ENCODE results near the gene TMEM175. TPM values are rescaled to one million over a fixed set of nuclear protein-coding genes. Genes with fewer than 3 reads are reported as not detected.

The TMEM175 gene
- total RNA-seq, 1 donor from 2014 or later: 16.0 TPM

DNA sequence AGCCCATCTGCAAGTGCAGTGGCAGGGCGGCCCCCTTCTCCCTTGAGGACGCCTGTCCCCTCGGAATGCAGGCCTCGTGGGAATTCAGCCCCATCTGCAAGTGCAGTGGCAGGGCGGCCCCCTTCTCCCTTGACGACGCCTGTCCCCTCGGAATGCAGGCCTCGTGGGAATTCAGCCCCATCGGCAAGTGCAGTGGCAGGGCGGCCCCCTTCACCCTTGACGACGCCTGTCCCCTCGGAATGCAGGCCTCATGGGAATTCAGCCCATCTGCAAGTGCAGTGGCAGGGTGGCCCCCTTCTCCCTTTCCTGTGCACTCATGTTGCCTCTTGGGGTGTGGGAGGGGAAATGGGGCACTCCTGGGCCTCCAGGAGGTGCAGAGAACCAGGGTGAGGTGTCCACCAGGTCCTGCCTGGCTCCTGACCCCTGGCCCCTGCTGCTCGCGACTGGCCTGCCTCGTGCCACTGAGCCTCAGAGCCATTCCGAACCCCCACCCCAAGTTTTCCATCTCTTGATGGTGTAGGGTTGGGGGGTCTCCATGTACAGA, 67.7 kb downstream of the TMEM175 start:
- no peak for TF ChIP-seq CTCF (IDR thresholded peaks at IDR 0.05; ENCODE audit: insufficient read depth, low read length, poor library complexity, severe bottlenecking)
- no peaks in the 10 kb centered on the region for H3K36me3 ChIP-seq (ENCODE audit: control insufficient read depth, insufficient read depth, low read length)
- H3K27me3 ChIP-seq (ENCODE audit: control insufficient read depth, insufficient read depth, low read length): peaks cover 85% of the 10 kb centered on the region
- no peak for DNase-seq (ENCODE audit: low read depth)
- no peak overlapping the region for H3K4me3 ChIP-seq (ENCODE audit: low read depth, low read length)

GRCh38 chr4:1000686-1001260, 68.5 kb downstream of the TMEM175 start:
- TF ChIP-seq CTCF (IDR thresholded peaks at IDR 0.05; ENCODE audit: insufficient read depth, low read length, poor library complexity, severe bottlenecking): no peak
- H3K27me3 ChIP-seq (ENCODE audit: control insufficient read depth, insufficient read depth, low read length): peaks cover 89% of the 10 kb centered on the region
- H3K4me3 ChIP-seq (ENCODE audit: low read depth, low read length): no peak overlapping the region
- DNase-seq (ENCODE audit: low read depth): no peak
- H3K36me3 ChIP-seq (ENCODE audit: control insufficient read depth, insufficient read depth, low read length): no peaks in the 10 kb centered on the region

DNA sequence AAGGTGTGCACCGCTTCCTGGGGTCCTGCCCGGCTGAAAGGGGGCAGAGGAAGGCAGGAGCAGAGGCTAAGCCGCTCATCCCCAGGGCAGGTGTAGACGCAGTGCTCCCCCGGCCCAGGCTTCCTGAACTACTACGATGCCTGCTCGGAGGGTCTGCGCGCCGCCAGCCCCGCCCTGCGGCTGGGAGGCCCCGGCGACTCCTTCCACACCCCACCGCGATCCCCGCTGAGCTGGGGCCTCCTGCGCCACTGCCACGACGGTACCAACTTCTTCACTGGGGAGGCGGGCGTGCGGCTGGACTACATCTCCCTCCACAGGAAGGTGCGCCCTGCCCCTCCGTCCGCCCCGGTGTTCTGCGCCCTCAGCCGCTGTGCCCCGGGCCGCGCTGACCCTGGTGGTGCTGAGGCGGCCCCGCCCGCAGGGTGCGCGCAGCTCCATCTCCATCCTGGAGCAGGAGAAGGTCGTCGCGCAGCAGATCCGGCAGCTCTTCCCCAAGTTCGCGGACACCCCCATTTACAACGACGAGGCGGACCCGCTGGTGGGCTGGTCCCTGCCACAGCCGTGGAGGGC, 69.4 kb downstream of the TMEM175 start:
- no peak for DNase-seq (ENCODE audit: low read depth)
- H3K36me3 ChIP-seq (ENCODE audit: control insufficient read depth, insufficient read depth, low read length): no peaks in the 10 kb centered on the region
- no peak for TF ChIP-seq CTCF (IDR thresholded peaks at IDR 0.05; ENCODE audit: insufficient read depth, low read length, poor library complexity, severe bottlenecking)
- peaks cover 83% of the 10 kb centered on the region for H3K27me3 ChIP-seq (ENCODE audit: control insufficient read depth, insufficient read depth, low read length)
- H3K4me3 ChIP-seq (ENCODE audit: low read depth, low read length): no peak overlapping the region

DNA sequence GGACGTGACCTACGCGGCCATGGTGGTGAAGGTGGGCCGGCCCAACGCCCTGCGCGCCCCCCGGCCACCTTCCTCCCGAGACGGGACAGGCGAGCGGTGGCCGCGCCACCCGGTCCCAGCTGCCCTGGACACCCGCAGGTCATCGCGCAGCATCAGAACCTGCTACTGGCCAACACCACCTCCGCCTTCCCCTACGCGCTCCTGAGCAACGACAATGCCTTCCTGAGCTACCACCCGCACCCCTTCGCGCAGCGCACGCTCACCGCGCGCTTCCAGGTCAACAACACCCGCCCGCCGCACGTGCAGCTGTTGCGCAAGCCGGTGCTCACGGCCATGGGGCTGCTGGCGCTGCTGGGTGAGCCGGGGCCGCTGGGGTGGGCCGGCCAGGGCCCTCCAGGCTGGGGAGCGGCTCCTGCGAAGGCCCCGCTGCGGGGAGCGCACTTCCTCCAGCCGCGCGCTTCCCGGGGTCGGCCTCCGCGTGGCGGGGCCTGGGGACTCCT, 69.9 kb downstream of the TMEM175 start:
- DNase-seq (ENCODE audit: low read depth): no peak
- Histone ChIP-seq H3K36me3 (ENCODE audit: control insufficient read depth, insufficient read depth, low read length) (no peaks in the 10 kb centered on the region), H3K4me3 (ENCODE audit: low read depth, low read length) (no peak overlapping the region), H3K27me3 (ENCODE audit: control insufficient read depth, insufficient read depth, low read length) (peaks cover 82% of the 10 kb centered on the region)
- no peak for TF ChIP-seq CTCF (IDR thresholded peaks at IDR 0.05; ENCODE audit: insufficient read depth, low read length, poor library complexity, severe bottlenecking)

DNA sequence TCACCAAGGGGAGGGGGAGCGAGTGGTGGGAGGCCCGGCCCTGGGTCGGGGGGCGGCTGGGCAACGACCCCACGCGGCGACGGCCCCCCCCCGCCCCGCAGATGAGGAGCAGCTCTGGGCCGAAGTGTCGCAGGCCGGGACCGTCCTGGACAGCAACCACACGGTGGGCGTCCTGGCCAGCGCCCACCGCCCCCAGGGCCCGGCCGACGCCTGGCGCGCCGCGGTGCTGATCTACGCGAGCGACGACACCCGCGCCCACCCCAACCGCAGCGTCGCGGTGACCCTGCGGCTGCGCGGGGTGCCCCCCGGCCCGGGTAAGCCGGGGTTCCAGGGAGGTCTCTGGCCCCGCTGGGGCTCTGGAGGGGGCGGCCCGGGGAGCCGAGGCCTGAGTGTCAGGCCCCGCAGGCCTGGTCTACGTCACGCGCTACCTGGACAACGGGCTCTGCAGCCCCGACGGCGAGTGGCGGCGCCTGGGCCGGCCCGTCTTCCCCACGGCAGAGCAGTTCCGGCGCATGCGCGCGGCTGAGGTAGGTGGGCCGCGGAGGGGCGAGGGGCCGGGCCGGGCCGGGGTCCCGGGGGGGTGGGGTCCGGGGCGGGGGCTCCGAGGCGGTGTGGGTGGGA, 70.5 kb downstream of the TMEM175 start:
- no peaks in the 10 kb centered on the region for H3K36me3 ChIP-seq (ENCODE audit: control insufficient read depth, insufficient read depth, low read length)
- H3K27me3 ChIP-seq (ENCODE audit: control insufficient read depth, insufficient read depth, low read length): peaks cover 82% of the 10 kb centered on the region
- H3K4me3 ChIP-seq (ENCODE audit: low read depth, low read length): no peak overlapping the region
- TF ChIP-seq CTCF (IDR thresholded peaks at IDR 0.05; ENCODE audit: insufficient read depth, low read length, poor library complexity, severe bottlenecking): no peak
- no peak for DNase-seq (ENCODE audit: low read depth)

All from kidney epithelial cell (primary cell).